ENCODE data around the gene PSTPIP1.

DNA sequence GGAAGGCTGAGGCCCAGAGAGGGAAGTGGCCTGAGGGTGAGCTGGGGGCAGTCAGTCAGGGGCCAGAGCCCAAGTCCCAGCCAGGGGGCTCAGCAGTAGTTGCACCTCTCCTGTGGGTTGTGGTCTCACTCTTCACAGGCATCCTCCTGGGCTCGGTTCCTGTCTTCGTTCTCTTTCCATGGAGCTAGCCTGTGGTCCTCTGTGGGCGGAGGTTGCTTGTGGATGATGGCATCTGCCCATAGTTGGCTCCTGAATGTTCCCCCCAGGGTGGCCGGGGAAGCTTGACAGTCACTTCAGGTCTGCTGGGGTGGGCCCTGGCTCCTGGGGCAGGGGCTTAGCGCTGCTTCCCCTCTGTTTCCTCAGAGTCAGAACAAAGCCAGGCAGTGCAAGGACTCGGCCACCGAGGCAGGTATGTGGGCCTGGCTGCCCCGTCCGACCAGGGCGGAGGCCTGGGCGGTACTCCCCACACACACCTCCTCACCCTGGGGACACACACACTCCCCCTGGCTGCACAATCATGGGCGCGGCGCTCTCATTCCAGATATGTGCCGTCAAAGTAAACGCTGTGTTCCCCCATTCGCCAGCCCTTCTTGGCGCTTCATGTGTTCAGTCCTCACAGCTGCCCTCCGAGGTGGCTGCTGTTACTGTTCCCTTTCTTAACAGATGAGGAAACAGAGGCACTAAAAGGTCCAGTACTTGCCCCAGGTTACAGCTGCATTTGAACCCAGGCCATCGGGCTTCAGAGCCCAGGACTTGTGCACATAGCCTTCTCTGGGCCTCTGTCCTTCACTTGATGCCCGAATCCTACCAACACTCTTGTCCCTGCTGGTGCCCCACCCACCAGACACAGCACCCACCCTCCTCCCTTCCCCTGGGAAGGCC lies 34.5 kb downstream of the PSTPIP1 start:
- TF ChIP-seq, protein P1, sequence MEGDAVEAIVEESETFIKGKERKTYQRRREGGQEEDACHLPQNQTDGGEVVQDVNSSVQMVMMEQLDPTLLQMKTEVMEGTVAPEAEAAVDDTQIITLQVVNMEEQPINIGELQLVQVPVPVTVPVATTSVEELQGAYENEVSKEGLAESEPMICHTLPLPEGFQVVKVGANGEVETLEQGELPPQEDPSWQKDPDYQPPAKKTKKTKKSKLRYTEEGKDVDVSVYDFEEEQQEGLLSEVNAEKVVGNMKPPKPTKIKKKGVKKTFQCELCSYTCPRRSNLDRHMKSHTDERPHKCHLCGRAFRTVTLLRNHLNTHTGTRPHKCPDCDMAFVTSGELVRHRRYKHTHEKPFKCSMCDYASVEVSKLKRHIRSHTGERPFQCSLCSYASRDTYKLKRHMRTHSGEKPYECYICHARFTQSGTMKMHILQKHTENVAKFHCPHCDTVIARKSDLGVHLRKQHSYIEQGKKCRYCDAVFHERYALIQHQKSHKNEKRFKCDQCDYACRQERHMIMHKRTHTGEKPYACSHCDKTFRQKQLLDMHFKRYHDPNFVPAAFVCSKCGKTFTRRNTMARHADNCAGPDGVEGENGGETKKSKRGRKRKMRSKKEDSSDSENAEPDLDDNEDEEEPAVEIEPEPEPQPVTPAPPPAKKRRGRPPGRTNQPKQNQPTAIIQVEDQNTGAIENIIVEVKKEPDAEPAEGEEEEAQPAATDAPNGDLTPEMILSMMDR (IDR thresholded peaks at IDR 0.05; ENCODE audit: poor library complexity): no peak
- no peak for TF ChIP-seq EZH2 (IDR thresholded peaks at IDR 0.05; ENCODE audit: borderline replicate concordance)
- TF ChIP-seq EZH2phosphoT487 (IDR thresholded peaks at IDR 0.05; ENCODE audit: low read depth, severe bottlenecking, unreplicated experiment): no peak
